ENCODE results near the gene MKKS. TPM values are rescaled to one million over a fixed set of nuclear protein-coding genes. Genes with fewer than 3 reads are reported as not detected.

MKKS gene
- total and polyA plus RNA-seq, 10 of the 15 experiments (the other 5 are each of a cell fraction or from before 2014, with no cell fraction given), result 4.3 to 17.9 (median 7.7) TPM

DNA sequence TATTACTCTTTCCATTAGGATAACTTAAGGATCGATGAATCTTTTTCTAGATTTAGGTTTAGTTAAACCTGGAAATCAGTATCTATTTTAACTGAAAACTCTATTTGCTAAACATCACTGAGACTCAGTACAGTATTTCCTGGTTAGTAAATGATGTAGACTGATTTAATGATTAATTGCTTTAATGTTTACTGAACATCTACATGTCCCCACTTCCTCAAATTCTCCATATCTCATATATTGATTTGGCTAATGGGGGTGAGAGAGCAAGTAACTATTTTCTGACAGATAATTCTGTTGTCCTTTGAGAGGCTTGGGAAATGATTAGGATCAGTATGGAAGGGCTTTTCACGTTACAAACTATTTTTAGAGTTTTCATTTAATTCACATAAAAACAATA is 10.3 kb downstream of the MKKS start:
- WGBS (ENCODE audit: insufficient coverage, insufficient replicate concordance, low lambda C conversion rate, missing lambda C conversion rate), result 97% methylated on average over 2 of the region's 2 CpGs

More for the DNA sequence above, 10.3 kb downstream of the MKKS start:
- FAIRE-seq (no peak), DNase-seq (ENCODE audit: low read depth, low spot score) (no peak), ATAC-seq (no peak)
- TF ChIP-seq SPI1 (IDR thresholded peaks at IDR 0.05; ENCODE audit: borderline replicate concordance, insufficient read depth, low read depth, low read length) (peak; percentile 49; the same call in 1 of the 2 replicates), PAX8 (IDR thresholded peaks at IDR 0.05) (no peak), MTA2 (IDR thresholded peaks at IDR 0.05; ENCODE audit: low read depth) (0 out of 2 replicates have a peak, but pooled peaks have one; percentile 10)
- TF ChIP-seq, protein P1, sequence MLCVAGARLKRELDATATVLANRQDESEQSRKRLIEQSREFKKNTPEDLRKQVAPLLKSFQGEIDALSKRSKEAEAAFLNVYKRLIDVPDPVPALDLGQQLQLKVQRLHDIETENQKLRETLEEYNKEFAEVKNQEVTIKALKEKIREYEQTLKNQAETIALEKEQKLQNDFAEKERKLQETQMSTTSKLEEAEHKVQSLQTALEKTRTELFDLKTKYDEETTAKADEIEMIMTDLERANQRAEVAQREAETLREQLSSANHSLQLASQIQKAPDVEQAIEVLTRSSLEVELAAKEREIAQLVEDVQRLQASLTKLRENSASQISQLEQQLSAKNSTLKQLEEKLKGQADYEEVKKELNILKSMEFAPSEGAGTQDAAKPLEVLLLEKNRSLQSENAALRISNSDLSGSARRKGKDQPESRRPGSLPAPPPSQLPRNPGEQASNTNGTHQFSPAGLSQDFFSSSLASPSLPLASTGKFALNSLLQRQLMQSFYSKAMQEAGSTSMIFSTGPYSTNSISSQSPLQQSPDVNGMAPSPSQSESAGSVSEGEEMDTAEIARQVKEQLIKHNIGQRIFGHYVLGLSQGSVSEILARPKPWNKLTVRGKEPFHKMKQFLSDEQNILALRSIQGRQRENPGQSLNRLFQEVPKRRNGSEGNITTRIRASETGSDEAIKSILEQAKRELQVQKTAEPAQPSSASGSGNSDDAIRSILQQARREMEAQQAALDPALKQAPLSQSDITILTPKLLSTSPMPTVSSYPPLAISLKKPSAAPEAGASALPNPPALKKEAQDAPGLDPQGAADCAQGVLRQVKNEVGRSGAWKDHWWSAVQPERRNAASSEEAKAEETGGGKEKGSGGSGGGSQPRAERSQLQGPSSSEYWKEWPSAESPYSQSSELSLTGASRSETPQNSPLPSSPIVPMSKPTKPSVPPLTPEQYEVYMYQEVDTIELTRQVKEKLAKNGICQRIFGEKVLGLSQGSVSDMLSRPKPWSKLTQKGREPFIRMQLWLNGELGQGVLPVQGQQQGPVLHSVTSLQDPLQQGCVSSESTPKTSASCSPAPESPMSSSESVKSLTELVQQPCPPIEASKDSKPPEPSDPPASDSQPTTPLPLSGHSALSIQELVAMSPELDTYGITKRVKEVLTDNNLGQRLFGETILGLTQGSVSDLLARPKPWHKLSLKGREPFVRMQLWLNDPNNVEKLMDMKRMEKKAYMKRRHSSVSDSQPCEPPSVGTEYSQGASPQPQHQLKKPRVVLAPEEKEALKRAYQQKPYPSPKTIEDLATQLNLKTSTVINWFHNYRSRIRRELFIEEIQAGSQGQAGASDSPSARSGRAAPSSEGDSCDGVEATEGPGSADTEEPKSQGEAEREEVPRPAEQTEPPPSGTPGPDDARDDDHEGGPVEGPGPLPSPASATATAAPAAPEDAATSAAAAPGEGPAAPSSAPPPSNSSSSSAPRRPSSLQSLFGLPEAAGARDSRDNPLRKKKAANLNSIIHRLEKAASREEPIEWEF (IDR thresholded peaks at IDR 0.05; ENCODE audit: insufficient replicate concordance, low read depth, low read length), result peak; percentile 16
- intact Hi-C loops (cut with micrococcal nuclease; ENCODE audit: unreplicated experiment), result no loop called here
- H3K9me3 ChIP-seq (replicated peaks; ENCODE audit: control insufficient read depth, insufficient read depth, low read length), result no peaks in the 10 kb centered on the region
- no peak overlapping the region for H3K4me3 ChIP-seq
- CTCF ChIA-PET, result interaction anchor here (0.8 to 5.1 kb wide), 3 partner anchors 42 to 107 kb away, joined by 5 to 50 read pairs (median 24); no protein-coding TSS in a partner anchor
- RAD21 ChIA-PET (ENCODE audit: unreplicated experiment), result no interaction called here
- H4K20me1 ChIP-seq (ENCODE audit: control insufficient read depth, insufficient read depth), result no peaks in the 10 kb centered on the region
- no peaks in the 10 kb centered on the region for H3K27me3 ChIP-seq (replicated peaks in 1 of 2; ENCODE audit: control insufficient read depth in 2 of 2, insufficient read depth in 2 of 2, low read length in 1 of 2)
- POLR2A ChIA-PET, result interaction anchor here (0.5 kb wide), 1 partner anchor 110 kb away, joined by 3 read pairs; no protein-coding TSS in a partner anchor
- no peak overlapping the region for H2AFZ ChIP-seq (ENCODE audit: control insufficient read depth, low read depth, low read length)
- no TSS peak for BruUV-seq (replicated peaks)
- no peak overlapping the region for H3K9ac ChIP-seq (ENCODE audit: control insufficient read depth, insufficient read depth, low read length)
- in situ Hi-C loops (cut with MboI), result loop anchor here (10.0 kb wide), 1 partner anchor 809 kb away; no protein-coding TSS in a partner anchor
- H3K4me2 ChIP-seq (ENCODE audit: control insufficient read depth, insufficient read depth), result no peak overlapping the region
- SMC1A ChIA-PET (ENCODE audit: uncharacterized antibody, unreplicated experiment), result interaction anchor here (0.9 to 4.9 kb wide), 5 partner anchors 9 to 445 kb away, joined by 3 to 43 read pairs (median 3); no protein-coding TSS in a partner anchor
- H3K79me2 ChIP-seq (ENCODE audit: control insufficient read depth, insufficient read depth, low read length), result no peaks in the 10 kb centered on the region
- 0 out of 4 replicates have a peak, but pooled peaks cover 0 to 4% of the 10 kb centered on the region in 2 experiments for H3K36me3 ChIP-seq (ENCODE audit: control insufficient read depth in 2 of 2, insufficient read depth in 2 of 2, low read length in 1 of 2)
- peaks cover 5% of the 10 kb centered on the region for H3K4me1 ChIP-seq (ENCODE audit: control insufficient read depth, insufficient read depth, low read length)
- H3K27ac ChIP-seq (ENCODE audit: control insufficient read depth, insufficient read depth), result no peak overlapping the region

Data from GM12878 (cell line).